ENCODE results near the gene GPC4. TPM values are rescaled to one million over a fixed set of nuclear protein-coding genes. Genes with fewer than 3 reads are reported as not detected.

GPC4 gene
- polyA plus RNA-seq, 1 donor from 2014 or later, result 1.2 TPM

DNA sequence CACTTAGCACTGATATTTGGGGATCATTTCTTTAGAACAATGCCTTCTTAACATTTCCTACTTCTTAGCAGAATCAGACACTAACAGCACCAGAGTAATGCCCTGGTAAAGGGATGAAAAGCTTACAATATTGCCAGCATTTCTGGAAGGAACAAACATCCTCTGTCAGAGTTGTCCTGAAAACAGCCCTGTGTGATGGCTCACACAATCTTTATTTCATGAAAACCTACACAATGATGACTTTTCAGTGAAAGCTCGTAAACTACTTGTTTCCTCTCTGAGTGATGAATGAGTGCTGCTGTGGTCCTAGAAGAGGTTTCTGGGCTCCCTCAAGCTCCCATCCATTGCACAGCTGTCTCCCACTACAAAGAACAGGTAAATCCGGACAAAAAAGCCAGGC, 52.8 kb downstream of the GPC4 start:
- Histone ChIP-seq H3F3A (ENCODE audit: insufficient read depth, low read length, poor library complexity, severe bottlenecking) (no peaks in the 10 kb centered on the region), H3K36me3 (ENCODE audit: insufficient read depth, low read length) (no peaks in the 10 kb centered on the region), H3K9me2 (ENCODE audit: insufficient read depth, low read length) (no peaks in the 10 kb centered on the region), H3K27ac (ENCODE audit: low read length) (no peak overlapping the region), H3K4me3 (ENCODE audit: low read length) (no peak overlapping the region), H3K4me2 (ENCODE audit: low read length) (no peak overlapping the region), H3K79me2 (replicated peaks; ENCODE audit: insufficient read depth, low read length) (peaks cover 22% of the 10 kb centered on the region), H4K20me1 (ENCODE audit: insufficient read depth) (no peaks in the 10 kb centered on the region), H3K9ac (ENCODE audit: low read length) (no peak overlapping the region), H2AFZ (ENCODE audit: low read depth, low read length) (no peak overlapping the region), H3K27me3 (ENCODE audit: insufficient read depth, low read depth, low read length) (no peaks in the 10 kb centered on the region), H3K9me3 (ENCODE audit: low read length) (no peaks in the 10 kb centered on the region)
- no peak for TF ChIP-seq MXI1 (conservative IDR thresholded peaks at IDR 0.05; ENCODE audit: poor library complexity, severe bottlenecking)
- no peak for TF ChIP-seq RAD21 (conservative IDR thresholded peaks at IDR 0.05)
- TF ChIP-seq EZH2 (IDR thresholded peaks at IDR 0.05; ENCODE audit: borderline replicate concordance, insufficient read depth, low read length, poor library complexity, severe bottlenecking), result no peak
- no peak for TF ChIP-seq TAF1 (IDR thresholded peaks at IDR 0.05; ENCODE audit: low read depth)
- no peak for TF ChIP-seq EP300 (conservative IDR thresholded peaks at IDR 0.05; ENCODE audit: poor library complexity, severe bottlenecking)
- no peak for TF ChIP-seq SMC3 (conservative IDR thresholded peaks at IDR 0.05; ENCODE audit: poor library complexity)
- TF ChIP-seq CTCF (IDR thresholded peaks at IDR 0.05; ENCODE audit: poor library complexity, severe bottlenecking), result no peak
- TF ChIP-seq POLR2AphosphoS5 (IDR thresholded peaks at IDR 0.05), result no peak
- TF ChIP-seq, protein P1, sequence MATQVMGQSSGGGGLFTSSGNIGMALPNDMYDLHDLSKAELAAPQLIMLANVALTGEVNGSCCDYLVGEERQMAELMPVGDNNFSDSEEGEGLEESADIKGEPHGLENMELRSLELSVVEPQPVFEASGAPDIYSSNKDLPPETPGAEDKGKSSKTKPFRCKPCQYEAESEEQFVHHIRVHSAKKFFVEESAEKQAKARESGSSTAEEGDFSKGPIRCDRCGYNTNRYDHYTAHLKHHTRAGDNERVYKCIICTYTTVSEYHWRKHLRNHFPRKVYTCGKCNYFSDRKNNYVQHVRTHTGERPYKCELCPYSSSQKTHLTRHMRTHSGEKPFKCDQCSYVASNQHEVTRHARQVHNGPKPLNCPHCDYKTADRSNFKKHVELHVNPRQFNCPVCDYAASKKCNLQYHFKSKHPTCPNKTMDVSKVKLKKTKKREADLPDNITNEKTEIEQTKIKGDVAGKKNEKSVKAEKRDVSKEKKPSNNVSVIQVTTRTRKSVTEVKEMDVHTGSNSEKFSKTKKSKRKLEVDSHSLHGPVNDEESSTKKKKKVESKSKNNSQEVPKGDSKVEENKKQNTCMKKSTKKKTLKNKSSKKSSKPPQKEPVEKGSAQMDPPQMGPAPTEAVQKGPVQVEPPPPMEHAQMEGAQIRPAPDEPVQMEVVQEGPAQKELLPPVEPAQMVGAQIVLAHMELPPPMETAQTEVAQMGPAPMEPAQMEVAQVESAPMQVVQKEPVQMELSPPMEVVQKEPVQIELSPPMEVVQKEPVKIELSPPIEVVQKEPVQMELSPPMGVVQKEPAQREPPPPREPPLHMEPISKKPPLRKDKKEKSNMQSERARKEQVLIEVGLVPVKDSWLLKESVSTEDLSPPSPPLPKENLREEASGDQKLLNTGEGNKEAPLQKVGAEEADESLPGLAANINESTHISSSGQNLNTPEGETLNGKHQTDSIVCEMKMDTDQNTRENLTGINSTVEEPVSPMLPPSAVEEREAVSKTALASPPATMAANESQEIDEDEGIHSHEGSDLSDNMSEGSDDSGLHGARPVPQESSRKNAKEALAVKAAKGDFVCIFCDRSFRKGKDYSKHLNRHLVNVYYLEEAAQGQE (IDR thresholded peaks at IDR 0.05; ENCODE audit: borderline replicate concordance), result no peak

- no peaks in the 10 kb centered on the region for H3F3A ChIP-seq (ENCODE audit: insufficient read depth, low read length, poor library complexity, severe bottlenecking)
- no peak overlapping the region for H3K4me2 ChIP-seq (ENCODE audit: low read length)
- no peaks in the 10 kb centered on the region for H3K9me2 ChIP-seq (ENCODE audit: insufficient read depth, low read length)
- no peaks in the 10 kb centered on the region for H3K27me3 ChIP-seq (ENCODE audit: insufficient read depth, low read depth, low read length)
- no peak overlapping the region for H2AFZ ChIP-seq (ENCODE audit: low read depth, low read length)
- TF ChIP-seq SMC3 (conservative IDR thresholded peaks at IDR 0.05; ENCODE audit: poor library complexity) (no peak), POLR2AphosphoS5 (IDR thresholded peaks at IDR 0.05) (no peak), EZH2 (IDR thresholded peaks at IDR 0.05; ENCODE audit: borderline replicate concordance, insufficient read depth, low read length, poor library complexity, severe bottlenecking) (no peak), MXI1 (conservative IDR thresholded peaks at IDR 0.05; ENCODE audit: poor library complexity, severe bottlenecking) (no peak), RAD21 (conservative IDR thresholded peaks at IDR 0.05) (no peak), CTCF (IDR thresholded peaks at IDR 0.05; ENCODE audit: poor library complexity, severe bottlenecking) (no peak), TAF1 (IDR thresholded peaks at IDR 0.05; ENCODE audit: low read depth) (no peak), EP300 (conservative IDR thresholded peaks at IDR 0.05; ENCODE audit: poor library complexity, severe bottlenecking) (no peak)
- TF ChIP-seq, protein P1 (IDR thresholded peaks at IDR 0.05; ENCODE audit: borderline replicate concordance), result no peak
- H3K4me3 ChIP-seq (ENCODE audit: low read length), result no peak overlapping the region
- H3K27ac ChIP-seq (ENCODE audit: low read length), result peak overlapping the region; percentile 56
- H3K9me3 ChIP-seq (ENCODE audit: low read length), result no peaks in the 10 kb centered on the region
- no peaks in the 10 kb centered on the region for H3K36me3 ChIP-seq (ENCODE audit: insufficient read depth, low read length)
- H3K9ac ChIP-seq (ENCODE audit: low read length), result no peak overlapping the region
- H3K79me2 ChIP-seq (replicated peaks; ENCODE audit: insufficient read depth, low read length), result peaks cover 22% of the 10 kb centered on the region
- no peaks in the 10 kb centered on the region for H4K20me1 ChIP-seq (ENCODE audit: insufficient read depth)
Observed at GRCh38 chrX:133359466-133359865, 55.8 kb downstream of the GPC4 start.
